HEK293 (cell line): ENCODE measurements around the gene CACNA1C.

ENCODE experiments used
- CTCF ChIP-seq: fragments of 450-650 bp; formaldehyde crosslinking; IDR thresholded peaks from 2 replicates; pipeline ENCODE4 v1.5.1; 2016; ENCODE audit warnings: missing biosample characterization, missing genetic modification characterization
- MYNN ChIP-seq: fragments of 450-650 bp; formaldehyde crosslinking; IDR thresholded peaks from 2 replicates; pipeline ENCODE4 v1.5.1; 2016; ENCODE audit warnings: missing biosample characterization, missing genetic modification characterization, borderline replicate concordance
- PATZ1 ChIP-seq: fragments of 450-650 bp; formaldehyde crosslinking; IDR thresholded peaks from 2 replicates; pipeline ENCODE4 v1.5.1; 2016; ENCODE audit warnings: missing biosample characterization, missing genetic modification characterization
- ZNF239 ChIP-seq: fragments of 450-650 bp; formaldehyde crosslinking; IDR thresholded peaks from 2 replicates; pipeline ENCODE4 v1.5.1; 2016; ENCODE audit warnings: missing biosample characterization, missing genetic modification characterization
- ZNF335 ChIP-seq: fragments of 450-650 bp; formaldehyde crosslinking; conservative IDR thresholded peaks from 2 replicates; pipeline ENCODE4 v1.5.1; 2016; ENCODE audit warnings: missing biosample characterization, missing genetic modification characterization
- ZNF521 ChIP-seq: fragments of 450-650 bp; formaldehyde crosslinking; IDR thresholded peaks from 2 replicates; pipeline ENCODE4 v1.5.1; 2017; ENCODE audit warnings: missing biosample characterization, mild to moderate bottlenecking, missing genetic modification characterization
- ZNF629 ChIP-seq: fragments of 450-650 bp; formaldehyde crosslinking; IDR thresholded peaks from 2 replicates; pipeline ENCODE4 v1.5.1; 2017; ENCODE audit warnings: missing biosample characterization, missing genetic modification characterization
- ZNF704 ChIP-seq: fragments of 450-650 bp; formaldehyde crosslinking; IDR thresholded peaks from 2 replicates; pipeline ENCODE4 v1.5.1; 2016; ENCODE audit warnings: missing biosample characterization, missing genetic modification characterization

- TF ChIP-seq ZNF629 (tag by site-specific recombination) (no peak), CTCF (tag by site-specific recombination) (no peak), ZNF704 (no peak), ZNF239 (tag by site-specific recombination) (no peak), PATZ1 (tag by site-specific recombination) (no peak), ZNF335 (no peak), MYNN (no peak), ZNF521 (tag by site-specific recombination) (no peak)
Observed at GRCh38 chr12:2163177-2163941, 110.6 kb downstream of the CACNA1C start.
